PC-9 (cell line): ENCODE results near the gene CTXND1. TPM values are rescaled to one million over a fixed set of nuclear protein-coding genes. Genes with fewer than 3 reads are reported as not detected.
A peak's percentile ranks its signal among the peaks of the same experiment; 100 is the strongest.

Experiments used
- BruUV-seq: library from RNA; stranded (reverse); fragments of 400-500 nt; replicated peaks from 2 replicates; lab custom pipeline; 2021; lab: Mats Ljungman, UMichigan
- CTCF ChIA-PET: fragments of 300-600 bp; sonication (Branson Sonifier 250); formaldehyde crosslinking; loops from one replicate; lab custom pipeline; 2022; ENCODE audit warnings: antibody characterized with exemption; lab: Charles Lee
- POLR2A ChIA-PET: fragments of 300-600 bp; sonication (Branson Sonifier 250); formaldehyde crosslinking; loops from one replicate; lab custom pipeline; 2022; ENCODE audit warnings: antibody characterized with exemption; ENCODE audit not compliant: unreplicated experiment; lab: Charles Lee
- DNase-seq, 2 experiments: peaks; one replicate each; pipeline versions ENCODE4 v3.0.0 to v3.0.0-alpha.2; 2015 to 2022; ENCODE audit warnings: mixed read lengths in 1 of 2
- H2AFZ ChIP-seq: fragments of 200-600 bp; sonication (generic); 2 replicates; pipeline ENCODE4 v1.8.1; 2017; ENCODE audit warnings: antibody characterized with exemption
- H3F3A ChIP-seq: fragments of 200-600 bp; sonication (generic); 2 replicates; pipeline ENCODE4 v1.8.1; 2017; ENCODE audit warnings: antibody characterized with exemption, mild to moderate bottlenecking, low read depth; ENCODE audit not compliant: insufficient read depth
- H3K27ac ChIP-seq: fragments of 200-600 bp; sonication (generic); 2 replicates; pipeline ENCODE4 v1.6.1; 2016; ENCODE audit warnings: mixed run types
- H3K27me3 ChIP-seq: fragments of 200-600 bp; sonication (generic); 2 replicates; pipeline ENCODE4 v1.6.1; 2016; ENCODE audit warnings: low read depth, mixed run types; ENCODE audit not compliant: insufficient read depth
- H3K36me3 ChIP-seq: fragments of 200-600 bp; sonication (generic); 2 replicates; pipeline ENCODE4 v1.6.1; 2016; ENCODE audit warnings: low read depth, mixed run types
- H3K4me1 ChIP-seq: fragments of 200-600 bp; sonication (generic); replicated peaks from 2 replicates; pipeline ENCODE4 v1.6.1; 2016; ENCODE audit warnings: mixed run types; ENCODE audit not compliant: insufficient read depth
- H3K4me2 ChIP-seq: fragments of 200-600 bp; sonication (generic); 2 replicates; pipeline ENCODE4 v1.6.1; 2017; ENCODE audit warnings: mixed run types
- H3K4me3 ChIP-seq: fragments of 200-600 bp; sonication (generic); 2 replicates; pipeline ENCODE4 v1.6.1; 2016; ENCODE audit warnings: mixed run types
- H3K79me2 ChIP-seq: fragments of 200-600 bp; sonication (generic); 2 replicates; pipeline ENCODE4 v1.6.1; 2017; ENCODE audit warnings: low read depth, mixed run types
- H3K9me2 ChIP-seq: fragments of 200-600 bp; sonication (generic); 2 replicates; pipeline ENCODE4 v1.8.1; 2017; ENCODE audit warnings: mild to moderate bottlenecking; ENCODE audit not compliant: insufficient read depth
- H3K9me3 ChIP-seq: fragments of 200-600 bp; sonication (generic); 2 replicates; pipeline ENCODE4 v1.8.1; 2016; ENCODE audit warnings: low read depth; ENCODE audit not compliant: insufficient read depth
- H4K20me1 ChIP-seq: fragments of 200-600 bp; sonication (generic); 2 replicates; pipeline ENCODE4 v1.8.1; 2017; ENCODE audit not compliant: insufficient read depth
- CTCF ChIP-seq: fragments of 200-600 bp; sonication (generic); conservative IDR thresholded peaks from 2 replicates; pipeline ENCODE4 v1.6.1; 2017; ENCODE audit warnings: mixed run types, antibody characterized with exemption, mild to moderate bottlenecking, moderate library complexity
- EZH2 ChIP-seq: fragments of 200-600 bp; sonication (generic); IDR thresholded peaks from 2 replicates; pipeline ENCODE4 v1.8.0; 2017; ENCODE audit warnings: antibody characterized with exemption, low read depth
- intact Hi-C: fragments of 100-400 bp; cut with micrococcal nuclease; formaldehyde crosslinking; loops from one replicate; pipeline ENCODE4 v1.10.0; 2022; ENCODE audit not compliant: unreplicated experiment
- total RNA-seq: library from RNA; stranded (reverse); gene quantifications from 2 replicates; pipeline ENCODE4 v1.2.3, GENCODE V29; 2021

The CTXND1 gene
- total RNA-seq, 1 experiment from 2014 or later, result not detected

GRCh38 chr15:80175436-80175835 is 76.6 kb downstream of the CTXND1 start:
- ChIA-PET POLR2A (no interaction called here), CTCF (no interaction called here)
- peaks cover 29% of the 10 kb centered on the region for H3F3A ChIP-seq
- H3K9me2 ChIP-seq, result no peaks in the 10 kb centered on the region
- H3K27ac ChIP-seq, result no peak overlapping the region
- peaks cover 23% of the 10 kb centered on the region for H3K36me3 ChIP-seq
- no peak for TF ChIP-seq CTCF
- no peak for TF ChIP-seq EZH2
- H3K4me3 ChIP-seq, result no peak overlapping the region
- no peaks in the 10 kb centered on the region for H3K9me3 ChIP-seq
- H3K4me2 ChIP-seq, result no peak overlapping the region
- H2AFZ ChIP-seq, result no peak overlapping the region
- H3K4me1 ChIP-seq, result peaks cover 24% of the 10 kb centered on the region
- no TSS peak for BruUV-seq
- H4K20me1 ChIP-seq, result no peaks in the 10 kb centered on the region
- H3K79me2 ChIP-seq, result no peaks in the 10 kb centered on the region
- no peak for DNase-seq
- intact Hi-C loops, result loop anchor here (10.0 kb wide), 1 partner anchor 581 kb away; no protein-coding TSS in a partner anchor
- no peaks in the 10 kb centered on the region for H3K27me3 ChIP-seq

GRCh38 chr15:80174017-80174746 is 77.8 kb downstream of the CTXND1 start:
- H3K4me3 ChIP-seq, result no peak overlapping the region
- no peak overlapping the region for H3K27ac ChIP-seq
- H3K79me2 ChIP-seq, result no peaks in the 10 kb centered on the region
- POLR2A ChIA-PET, result no interaction called here
- peaks cover 23% of the 10 kb centered on the region for H3K36me3 ChIP-seq
- no peaks in the 10 kb centered on the region for H3K9me3 ChIP-seq
- no peaks in the 10 kb centered on the region for H4K20me1 ChIP-seq
- no TSS peak for BruUV-seq
- no peak for DNase-seq
- H3F3A ChIP-seq, result peaks cover 29% of the 10 kb centered on the region
- no peak for TF ChIP-seq CTCF
- no peak for TF ChIP-seq EZH2
- intact Hi-C loops, result loop anchor here (5.0 to 10.0 kb wide), 3 partner anchors 112 to 579 kb away; no protein-coding TSS in a partner anchor
- no peaks in the 10 kb centered on the region for H3K27me3 ChIP-seq
- CTCF ChIA-PET, result interaction anchor here (0.6 kb wide), 1 partner anchor 907 kb away, joined by 3 read pairs; no protein-coding TSS in a partner anchor
- no peak overlapping the region for H3K4me2 ChIP-seq
- peaks cover 17% of the 10 kb centered on the region for H3K4me1 ChIP-seq
- no peaks in the 10 kb centered on the region for H3K9me2 ChIP-seq
- H2AFZ ChIP-seq, result no peak overlapping the region

- no peak overlapping the region for H3K4me3 ChIP-seq
- BruUV-seq, result no TSS peak
- H2AFZ ChIP-seq, result no peak overlapping the region
- ChIA-PET CTCF (interaction anchor here (0.6 kb wide), 1 partner anchor 906 kb away, joined by 3 read pairs; no protein-coding TSS in a partner anchor), POLR2A (no interaction called here)
- no peaks in the 10 kb centered on the region for H3K79me2 ChIP-seq
- no peak overlapping the region for H3K27ac ChIP-seq
- no peaks in the 10 kb centered on the region for H3K27me3 ChIP-seq
- H4K20me1 ChIP-seq, result no peaks in the 10 kb centered on the region
- peak; percentile 58 to 78 for DNase-seq
- H3K9me2 ChIP-seq, result no peaks in the 10 kb centered on the region
- peaks cover 8% of the 10 kb centered on the region; the same call in 1 of the 2 replicates for H3K4me1 ChIP-seq
- no peaks in the 10 kb centered on the region for H3K9me3 ChIP-seq
- intact Hi-C loops, result loop anchor here (1.0 to 10.0 kb wide), 6 partner anchors 111 to 792 kb away; partner anchors contain the start of gene MTHFS
- peaks cover 24% of the 10 kb centered on the region for H3K36me3 ChIP-seq
- no peak overlapping the region for H3K4me2 ChIP-seq
- peaks cover 21% of the 10 kb centered on the region; the same call in 1 of the 2 replicates for H3F3A ChIP-seq
- TF ChIP-seq EZH2 (no peak), CTCF (peak; percentile 82)
Observed at GRCh38 chr15:80173022-80173759, 78.8 kb downstream of the CTXND1 start.
